ENCODE results near the gene CALML6. TPM values are rescaled to one million over a fixed set of nuclear protein-coding genes. Genes with fewer than 3 reads are reported as not detected.

The CALML6 gene
- polyA plus RNA-seq, 1 donor from 2014 or later: not detected

DNA sequence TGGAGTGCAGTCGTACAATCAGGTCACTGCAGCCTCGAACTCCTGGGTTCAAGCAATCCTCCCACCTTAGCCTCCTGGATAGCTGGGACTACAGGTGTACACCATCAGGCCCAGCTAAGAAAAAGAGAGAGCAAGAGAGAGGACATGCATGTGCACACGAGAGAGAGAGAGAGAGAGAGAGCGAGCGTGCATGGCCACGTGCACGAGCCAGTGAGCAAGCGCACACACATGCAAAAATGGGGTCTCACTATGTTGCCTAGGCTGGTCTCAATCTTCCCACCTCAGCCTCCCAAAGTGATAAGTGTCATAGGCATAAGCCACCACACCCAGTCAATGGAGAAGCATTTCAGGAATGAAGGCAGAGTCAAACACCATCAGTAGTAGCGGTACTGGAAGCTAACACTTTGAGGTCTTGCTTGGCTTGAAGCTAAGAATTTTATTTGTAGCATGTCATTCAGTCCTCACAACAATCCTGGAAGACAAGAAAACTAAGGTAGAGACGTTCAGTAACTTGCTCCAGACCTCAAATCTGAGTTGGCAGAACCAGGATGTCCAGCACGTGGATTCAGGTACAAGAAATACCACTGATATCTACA lies 38.6 kb upstream of the CALML6 start:
- no peaks in the 10 kb centered on the region for H3K9me2 ChIP-seq (ENCODE audit: insufficient read depth, low read length)
- no peak overlapping the region for H3K4me3 ChIP-seq (ENCODE audit: low read length)
- H3K36me3 ChIP-seq (ENCODE audit: insufficient read depth, low read length): no peaks in the 10 kb centered on the region
- no peaks in the 10 kb centered on the region for H3F3A ChIP-seq (ENCODE audit: insufficient read depth, low read length, poor library complexity, severe bottlenecking)
- no peak overlapping the region for H3K27ac ChIP-seq (ENCODE audit: low read length)
- H3K4me2 ChIP-seq (ENCODE audit: low read length): no peak overlapping the region
- H4K20me1 ChIP-seq (ENCODE audit: insufficient read depth): peaks cover 66% of the 10 kb centered on the region
- peaks cover 97% of the 10 kb centered on the region for H3K79me2 ChIP-seq (replicated peaks; ENCODE audit: insufficient read depth, low read length)
- no peak for TF ChIP-seq TAF1 (IDR thresholded peaks at IDR 0.05; ENCODE audit: low read depth)
- no peak for TF ChIP-seq MXI1 (conservative IDR thresholded peaks at IDR 0.05; ENCODE audit: poor library complexity, severe bottlenecking)
- no peak for TF ChIP-seq EZH2 (IDR thresholded peaks at IDR 0.05; ENCODE audit: borderline replicate concordance, insufficient read depth, low read length, poor library complexity, severe bottlenecking)
- TF ChIP-seq, protein P1, sequence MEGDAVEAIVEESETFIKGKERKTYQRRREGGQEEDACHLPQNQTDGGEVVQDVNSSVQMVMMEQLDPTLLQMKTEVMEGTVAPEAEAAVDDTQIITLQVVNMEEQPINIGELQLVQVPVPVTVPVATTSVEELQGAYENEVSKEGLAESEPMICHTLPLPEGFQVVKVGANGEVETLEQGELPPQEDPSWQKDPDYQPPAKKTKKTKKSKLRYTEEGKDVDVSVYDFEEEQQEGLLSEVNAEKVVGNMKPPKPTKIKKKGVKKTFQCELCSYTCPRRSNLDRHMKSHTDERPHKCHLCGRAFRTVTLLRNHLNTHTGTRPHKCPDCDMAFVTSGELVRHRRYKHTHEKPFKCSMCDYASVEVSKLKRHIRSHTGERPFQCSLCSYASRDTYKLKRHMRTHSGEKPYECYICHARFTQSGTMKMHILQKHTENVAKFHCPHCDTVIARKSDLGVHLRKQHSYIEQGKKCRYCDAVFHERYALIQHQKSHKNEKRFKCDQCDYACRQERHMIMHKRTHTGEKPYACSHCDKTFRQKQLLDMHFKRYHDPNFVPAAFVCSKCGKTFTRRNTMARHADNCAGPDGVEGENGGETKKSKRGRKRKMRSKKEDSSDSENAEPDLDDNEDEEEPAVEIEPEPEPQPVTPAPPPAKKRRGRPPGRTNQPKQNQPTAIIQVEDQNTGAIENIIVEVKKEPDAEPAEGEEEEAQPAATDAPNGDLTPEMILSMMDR (IDR thresholded peaks at IDR 0.05; ENCODE audit: poor library complexity, severe bottlenecking): no peak
- no peak for TF ChIP-seq RAD21 (conservative IDR thresholded peaks at IDR 0.05)
- TF ChIP-seq, protein P2, sequence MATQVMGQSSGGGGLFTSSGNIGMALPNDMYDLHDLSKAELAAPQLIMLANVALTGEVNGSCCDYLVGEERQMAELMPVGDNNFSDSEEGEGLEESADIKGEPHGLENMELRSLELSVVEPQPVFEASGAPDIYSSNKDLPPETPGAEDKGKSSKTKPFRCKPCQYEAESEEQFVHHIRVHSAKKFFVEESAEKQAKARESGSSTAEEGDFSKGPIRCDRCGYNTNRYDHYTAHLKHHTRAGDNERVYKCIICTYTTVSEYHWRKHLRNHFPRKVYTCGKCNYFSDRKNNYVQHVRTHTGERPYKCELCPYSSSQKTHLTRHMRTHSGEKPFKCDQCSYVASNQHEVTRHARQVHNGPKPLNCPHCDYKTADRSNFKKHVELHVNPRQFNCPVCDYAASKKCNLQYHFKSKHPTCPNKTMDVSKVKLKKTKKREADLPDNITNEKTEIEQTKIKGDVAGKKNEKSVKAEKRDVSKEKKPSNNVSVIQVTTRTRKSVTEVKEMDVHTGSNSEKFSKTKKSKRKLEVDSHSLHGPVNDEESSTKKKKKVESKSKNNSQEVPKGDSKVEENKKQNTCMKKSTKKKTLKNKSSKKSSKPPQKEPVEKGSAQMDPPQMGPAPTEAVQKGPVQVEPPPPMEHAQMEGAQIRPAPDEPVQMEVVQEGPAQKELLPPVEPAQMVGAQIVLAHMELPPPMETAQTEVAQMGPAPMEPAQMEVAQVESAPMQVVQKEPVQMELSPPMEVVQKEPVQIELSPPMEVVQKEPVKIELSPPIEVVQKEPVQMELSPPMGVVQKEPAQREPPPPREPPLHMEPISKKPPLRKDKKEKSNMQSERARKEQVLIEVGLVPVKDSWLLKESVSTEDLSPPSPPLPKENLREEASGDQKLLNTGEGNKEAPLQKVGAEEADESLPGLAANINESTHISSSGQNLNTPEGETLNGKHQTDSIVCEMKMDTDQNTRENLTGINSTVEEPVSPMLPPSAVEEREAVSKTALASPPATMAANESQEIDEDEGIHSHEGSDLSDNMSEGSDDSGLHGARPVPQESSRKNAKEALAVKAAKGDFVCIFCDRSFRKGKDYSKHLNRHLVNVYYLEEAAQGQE (IDR thresholded peaks at IDR 0.05; ENCODE audit: borderline replicate concordance): no peak
- TF ChIP-seq SMC3 (conservative IDR thresholded peaks at IDR 0.05; ENCODE audit: poor library complexity): no peak
- no peak for TF ChIP-seq POLR2AphosphoS5 (IDR thresholded peaks at IDR 0.05)
- TF ChIP-seq EP300 (conservative IDR thresholded peaks at IDR 0.05; ENCODE audit: poor library complexity, severe bottlenecking): no peak
- no peak overlapping the region for H3K9ac ChIP-seq (ENCODE audit: low read length)
- H3K27me3 ChIP-seq (ENCODE audit: insufficient read depth, low read depth, low read length): no peaks in the 10 kb centered on the region
- no peaks in the 10 kb centered on the region for H3K9me3 ChIP-seq (ENCODE audit: low read length)
- no peak overlapping the region for H2AFZ ChIP-seq (ENCODE audit: low read depth, low read length)

DNA sequence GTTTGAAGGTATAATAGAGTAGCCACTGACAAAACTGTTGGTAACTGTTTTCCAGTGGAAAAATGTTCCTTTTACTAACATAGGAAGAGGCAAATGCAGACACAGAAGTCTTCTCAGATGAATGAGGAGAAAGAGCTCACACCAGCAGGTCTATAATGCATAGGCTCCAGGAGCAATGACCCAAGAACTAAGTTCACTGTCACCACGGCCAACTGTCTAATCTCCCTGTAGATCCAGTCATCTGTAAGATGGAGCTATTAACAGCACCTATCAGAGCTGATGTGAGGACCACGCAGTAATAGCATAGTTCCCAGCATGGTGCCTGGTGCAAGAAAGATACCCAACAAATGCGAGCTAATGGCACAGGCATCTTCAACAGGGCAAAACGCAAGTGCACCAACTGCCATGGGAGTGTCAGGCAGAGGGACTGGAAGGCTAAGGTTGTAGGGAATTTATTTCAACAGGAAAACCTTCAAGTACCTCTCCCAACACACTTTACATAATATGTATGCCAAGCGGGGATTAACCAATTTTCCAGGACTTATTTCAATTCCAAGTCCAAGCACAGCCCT lies 37.1 kb upstream of the CALML6 start:
- Histone ChIP-seq H3K9ac (ENCODE audit: low read length) (no peak overlapping the region), H3K27me3 (ENCODE audit: insufficient read depth, low read depth, low read length) (no peaks in the 10 kb centered on the region), H3F3A (ENCODE audit: insufficient read depth, low read length, poor library complexity, severe bottlenecking) (no peaks in the 10 kb centered on the region), H3K36me3 (ENCODE audit: insufficient read depth, low read length) (no peaks in the 10 kb centered on the region), H2AFZ (ENCODE audit: low read depth, low read length) (no peak overlapping the region), H4K20me1 (ENCODE audit: insufficient read depth) (peaks cover 63% of the 10 kb centered on the region), H3K4me2 (ENCODE audit: low read length) (no peak overlapping the region), H3K27ac (ENCODE audit: low read length) (no peak overlapping the region), H3K79me2 (replicated peaks; ENCODE audit: insufficient read depth, low read length) (peaks cover 96% of the 10 kb centered on the region), H3K4me3 (ENCODE audit: low read length) (no peak overlapping the region), H3K9me3 (ENCODE audit: low read length) (no peaks in the 10 kb centered on the region), H3K9me2 (ENCODE audit: insufficient read depth, low read length) (no peaks in the 10 kb centered on the region)
- TF ChIP-seq MXI1 (conservative IDR thresholded peaks at IDR 0.05; ENCODE audit: poor library complexity, severe bottlenecking) (no peak), SMC3 (conservative IDR thresholded peaks at IDR 0.05; ENCODE audit: poor library complexity) (no peak), POLR2AphosphoS5 (IDR thresholded peaks at IDR 0.05) (no peak), TAF1 (IDR thresholded peaks at IDR 0.05; ENCODE audit: low read depth) (no peak), EP300 (conservative IDR thresholded peaks at IDR 0.05; ENCODE audit: poor library complexity, severe bottlenecking) (no peak), RAD21 (conservative IDR thresholded peaks at IDR 0.05) (no peak), EZH2 (IDR thresholded peaks at IDR 0.05; ENCODE audit: borderline replicate concordance, insufficient read depth, low read length, poor library complexity, severe bottlenecking) (no peak)
- TF ChIP-seq, protein P1 (IDR thresholded peaks at IDR 0.05; ENCODE audit: poor library complexity, severe bottlenecking): no peak
- TF ChIP-seq, protein P2 (IDR thresholded peaks at IDR 0.05; ENCODE audit: borderline replicate concordance): no peak
